Measurements from ENCODE around the gene REV3L. TPM values are rescaled to one million over a fixed set of nuclear protein-coding genes. Genes with fewer than 3 reads are reported as not detected.
"Not testable (repeated sequence)": the region's sequence is repeated elsewhere in the genome, so short reads cannot be mapped to it uniquely, and the experiment has no call there.

REV3L gene
- total and polyA plus RNA-seq, 2 donors = 33.8 to 132 TPM

- H3K36me3 ChIP-seq (ENCODE audit: insufficient read depth); H3K27ac ChIP-seq (ENCODE audit: low read depth); DNase-seq (ENCODE audit: extremely low spot score); H3K4me3 ChIP-seq (ENCODE audit: low read depth, low read length); H3K4me1 ChIP-seq (ENCODE audit: insufficient read depth): not testable (repeated sequence)
- 91% methylated on average over 6 of the region's 6 CpGs for WGBS
Measured at GRCh38 chr6:111514531-111514930, 31.5 kb upstream of the REV3L start.

GRCh38 chr6:111507219-111507618 lies 24.2 kb upstream of the REV3L start:
- not testable (repeated sequence) for H3K4me3 ChIP-seq (ENCODE audit: low read depth, low read length); H3K36me3 ChIP-seq (ENCODE audit: insufficient read depth); DNase-seq (ENCODE audit: extremely low spot score); H3K4me1 ChIP-seq (ENCODE audit: insufficient read depth); H3K27ac ChIP-seq (ENCODE audit: low read depth)
- 98% methylated on average over 5 of the region's 5 CpGs for WGBS

- H3K4me3 ChIP-seq (ENCODE audit: low read depth, low read length); H3K4me1 ChIP-seq (ENCODE audit: insufficient read depth); H3K36me3 ChIP-seq (ENCODE audit: insufficient read depth); DNase-seq (ENCODE audit: extremely low spot score); H3K27ac ChIP-seq (ENCODE audit: low read depth): not testable (repeated sequence)
- 100% methylated on average over 1 of the region's 1 CpG for WGBS
Measured at GRCh38 chr6:111505498-111505897, 22.5 kb upstream of the REV3L start.

- Histone ChIP-seq H3K4me3 (ENCODE audit: low read depth, low read length) (no peak overlapping the region), H3K27ac (ENCODE audit: low read depth) (no peak overlapping the region), H3K36me3 (ENCODE audit: insufficient read depth) (no peaks in the 10 kb centered on the region), H3K4me1 (ENCODE audit: insufficient read depth) (no peaks in the 10 kb centered on the region)
- 18% methylated on average over 2 of the region's 2 CpGs for WGBS
- no peak for DNase-seq (ENCODE audit: extremely low spot score)
Measured at GRCh38 chr6:111503660-111504059, 20.6 kb upstream of the REV3L start.

GRCh38 chr6:111503194-111503593 lies 20.2 kb upstream of the REV3L start:
- H3K4me1 ChIP-seq (ENCODE audit: insufficient read depth) = no peaks in the 10 kb centered on the region
- no peak overlapping the region for H3K4me3 ChIP-seq (ENCODE audit: low read depth, low read length)
- DNase-seq (ENCODE audit: extremely low spot score) = no peak
- WGBS = 59% methylated on average over 1 of the region's 1 CpG
- no peaks in the 10 kb centered on the region for H3K36me3 ChIP-seq (ENCODE audit: insufficient read depth)
- no peak overlapping the region for H3K27ac ChIP-seq (ENCODE audit: low read depth)

- Histone ChIP-seq H3K4me3 (ENCODE audit: low read depth, low read length) (no peak overlapping the region), H3K36me3 (ENCODE audit: insufficient read depth) (no peaks in the 10 kb centered on the region), H3K27ac (ENCODE audit: low read depth) (no peak overlapping the region), H3K4me1 (ENCODE audit: insufficient read depth) (no peaks in the 10 kb centered on the region)
- no peak for DNase-seq (ENCODE audit: extremely low spot score)
- 89% methylated on average over 2 of the region's 2 CpGs for WGBS
Measured at GRCh38 chr6:111502154-111502553, 19.1 kb upstream of the REV3L start.

GRCh38 chr6:111499269-111499793 lies 16.3 kb upstream of the REV3L start:
- no peak overlapping the region for H3K4me3 ChIP-seq (ENCODE audit: low read depth, low read length)
- H3K27ac ChIP-seq (ENCODE audit: low read depth) = no peak overlapping the region
- no peaks in the 10 kb centered on the region for H3K36me3 ChIP-seq (ENCODE audit: insufficient read depth)
- DNase-seq (ENCODE audit: extremely low spot score) = no peak
- WGBS = 93% methylated on average over 2 of the region's 2 CpGs
- no peaks in the 10 kb centered on the region for H3K4me1 ChIP-seq (ENCODE audit: insufficient read depth)

- 91% methylated on average over 2 of the region's 2 CpGs for WGBS
- Histone ChIP-seq H3K27ac (ENCODE audit: low read depth) (no peak overlapping the region), H3K4me1 (ENCODE audit: insufficient read depth) (no peaks in the 10 kb centered on the region), H3K36me3 (ENCODE audit: insufficient read depth) (no peaks in the 10 kb centered on the region), H3K4me3 (ENCODE audit: low read depth, low read length) (no peak overlapping the region)
- no peak for DNase-seq (ENCODE audit: extremely low spot score)
Measured at GRCh38 chr6:111494951-111495635, 12.1 kb upstream of the REV3L start.

- no peaks in the 10 kb centered on the region for H3K4me1 ChIP-seq (ENCODE audit: insufficient read depth)
- H3K4me3 ChIP-seq (ENCODE audit: low read depth, low read length) = no peak overlapping the region
- H3K27ac ChIP-seq (ENCODE audit: low read depth) = no peak overlapping the region
- no peaks in the 10 kb centered on the region for H3K36me3 ChIP-seq (ENCODE audit: insufficient read depth)
- 96% methylated on average over 2 of the region's 2 CpGs for WGBS
- DNase-seq (ENCODE audit: extremely low spot score) = no peak
Measured at GRCh38 chr6:111492499-111492898, 9.5 kb upstream of the REV3L start.

- no peak for DNase-seq (ENCODE audit: extremely low spot score)
- Histone ChIP-seq H3K27ac (ENCODE audit: low read depth) (no peak overlapping the region), H3K36me3 (ENCODE audit: insufficient read depth) (no peaks in the 10 kb centered on the region), H3K4me1 (ENCODE audit: insufficient read depth) (no peaks in the 10 kb centered on the region), H3K4me3 (ENCODE audit: low read depth, low read length) (no peak overlapping the region)
- WGBS = 90% methylated on average over 3 of the region's 3 CpGs
Measured at GRCh38 chr6:111490067-111490466, 7.0 kb upstream of the REV3L start.

- no peaks in the 10 kb centered on the region for H3K36me3 ChIP-seq (ENCODE audit: insufficient read depth)
- WGBS = 95% methylated on average over 1 of the region's 1 CpG
- no peak for DNase-seq (ENCODE audit: extremely low spot score)
- no peak overlapping the region for H3K27ac ChIP-seq (ENCODE audit: low read depth)
- no peaks in the 10 kb centered on the region for H3K4me1 ChIP-seq (ENCODE audit: insufficient read depth)
- H3K4me3 ChIP-seq (ENCODE audit: low read depth, low read length) = no peak overlapping the region
Measured at GRCh38 chr6:111487661-111488060, 4.6 kb upstream of the REV3L start.

- H3K27ac ChIP-seq (ENCODE audit: low read depth) = no peak overlapping the region
- WGBS = 100% methylated on average over 1 of the region's 1 CpG
- no peak overlapping the region for H3K4me3 ChIP-seq (ENCODE audit: low read depth, low read length)
- H3K36me3 ChIP-seq (ENCODE audit: insufficient read depth) = no peaks in the 10 kb centered on the region
- H3K4me1 ChIP-seq (ENCODE audit: insufficient read depth) = no peaks in the 10 kb centered on the region
- no peak for DNase-seq (ENCODE audit: extremely low spot score)
Measured at GRCh38 chr6:111486921-111487320, 3.9 kb upstream of the REV3L start.

GRCh38 chr6:111486475-111486874 lies 3.5 kb upstream of the REV3L start:
- Histone ChIP-seq H3K4me1 (ENCODE audit: insufficient read depth) (no peaks in the 10 kb centered on the region), H3K27ac (ENCODE audit: low read depth) (no peak overlapping the region), H3K36me3 (ENCODE audit: insufficient read depth) (no peaks in the 10 kb centered on the region), H3K4me3 (ENCODE audit: low read depth, low read length) (no peak overlapping the region)
- DNase-seq (ENCODE audit: extremely low spot score) = no peak
- 97% methylated on average over 2 of the region's 2 CpGs for WGBS

- H3K4me3 ChIP-seq (ENCODE audit: low read depth, low read length) = no peak overlapping the region
- H3K27ac ChIP-seq (ENCODE audit: low read depth) = no peak overlapping the region
- WGBS = 47% methylated on average over 1 of the region's 1 CpG
- no peak for DNase-seq (ENCODE audit: extremely low spot score)
- no peaks in the 10 kb centered on the region for H3K36me3 ChIP-seq (ENCODE audit: insufficient read depth)
- no peaks in the 10 kb centered on the region for H3K4me1 ChIP-seq (ENCODE audit: insufficient read depth)
Measured at GRCh38 chr6:111485342-111485741, 2.3 kb upstream of the REV3L start.

GRCh38 chr6:111484633-111484930 lies 1.6 kb upstream of the REV3L start:
- Histone ChIP-seq H3K4me1 (ENCODE audit: insufficient read depth) (no peaks in the 10 kb centered on the region), H3K27ac (ENCODE audit: low read depth) (peak overlapping the region; percentile 69), H3K36me3 (ENCODE audit: insufficient read depth) (no peaks in the 10 kb centered on the region), H3K4me3 (ENCODE audit: low read depth, low read length) (peak overlapping the region; percentile 99)
- 20% methylated on average over 8 of the region's 8 CpGs for WGBS
- no peak for DNase-seq (ENCODE audit: extremely low spot score)

All from urinary bladder (tissue), 4 donors.